Retinal pigment epithelial cell (primary cell): ENCODE data around the gene RPL28.

Experiments
- DNase-seq: peaks from one replicate; pipeline ENCODE4 v3.0.0-alpha.2; 2010; ENCODE audit warnings: low read depth
- H3K4me3 ChIP-seq: 2 replicates; pipeline ENCODE4 v1.5.1; 2011; ENCODE audit warnings: mild to moderate bottlenecking, low read length, control low read depth, moderate library complexity
- TF ChIP-seq, protein P1 (sequence below): conservative IDR thresholded peaks from 2 replicates; pipeline ENCODE4 v1.5.1; 2011; ENCODE audit warnings: low read depth, low read length, control low read depth, inconsistent platforms

RPL28 gene

DNA sequence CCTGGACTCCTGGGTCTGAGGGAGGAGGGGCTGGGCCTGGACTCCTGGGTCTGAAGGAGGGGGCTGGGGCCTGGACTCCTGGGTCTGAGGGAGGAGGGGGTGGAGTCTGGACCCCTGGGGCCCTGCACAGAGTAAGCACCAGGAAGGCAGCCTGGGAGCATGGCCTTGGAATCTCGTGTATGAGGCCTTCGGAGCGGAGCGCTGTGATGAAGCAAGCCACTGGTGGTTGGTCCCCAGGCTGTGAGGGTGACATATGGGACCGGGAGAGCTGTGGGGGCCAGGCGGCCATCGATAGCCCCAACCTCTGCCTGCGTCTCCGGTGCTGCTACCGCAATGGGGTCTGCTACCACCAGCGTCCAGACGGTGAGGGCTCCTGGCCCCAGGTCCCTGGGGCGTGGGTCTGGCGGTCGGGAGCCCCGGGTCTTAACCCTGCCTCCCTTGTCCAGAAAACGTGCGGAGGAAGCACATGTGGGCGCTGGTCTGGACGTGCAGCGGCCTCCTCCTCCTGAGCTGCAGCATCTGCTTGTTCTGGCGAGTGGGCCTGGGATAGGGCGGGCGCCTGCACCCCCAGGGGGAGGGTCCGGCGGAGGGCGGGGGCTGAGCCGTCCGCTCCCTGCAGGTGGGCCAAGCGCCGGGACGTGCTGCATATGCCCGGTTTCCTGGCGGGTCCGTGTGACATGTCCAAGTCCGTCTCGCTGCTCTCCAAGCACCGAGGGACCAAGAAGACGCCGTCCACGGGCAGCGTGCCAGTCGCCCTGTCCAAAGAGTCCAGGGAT is 8.2 kb upstream of the RPL28 start:
- H3K4me3 ChIP-seq, result no peak overlapping the region
- TF ChIP-seq, protein P1, sequence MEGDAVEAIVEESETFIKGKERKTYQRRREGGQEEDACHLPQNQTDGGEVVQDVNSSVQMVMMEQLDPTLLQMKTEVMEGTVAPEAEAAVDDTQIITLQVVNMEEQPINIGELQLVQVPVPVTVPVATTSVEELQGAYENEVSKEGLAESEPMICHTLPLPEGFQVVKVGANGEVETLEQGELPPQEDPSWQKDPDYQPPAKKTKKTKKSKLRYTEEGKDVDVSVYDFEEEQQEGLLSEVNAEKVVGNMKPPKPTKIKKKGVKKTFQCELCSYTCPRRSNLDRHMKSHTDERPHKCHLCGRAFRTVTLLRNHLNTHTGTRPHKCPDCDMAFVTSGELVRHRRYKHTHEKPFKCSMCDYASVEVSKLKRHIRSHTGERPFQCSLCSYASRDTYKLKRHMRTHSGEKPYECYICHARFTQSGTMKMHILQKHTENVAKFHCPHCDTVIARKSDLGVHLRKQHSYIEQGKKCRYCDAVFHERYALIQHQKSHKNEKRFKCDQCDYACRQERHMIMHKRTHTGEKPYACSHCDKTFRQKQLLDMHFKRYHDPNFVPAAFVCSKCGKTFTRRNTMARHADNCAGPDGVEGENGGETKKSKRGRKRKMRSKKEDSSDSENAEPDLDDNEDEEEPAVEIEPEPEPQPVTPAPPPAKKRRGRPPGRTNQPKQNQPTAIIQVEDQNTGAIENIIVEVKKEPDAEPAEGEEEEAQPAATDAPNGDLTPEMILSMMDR, result no peak
- no peak for DNase-seq

DNA sequence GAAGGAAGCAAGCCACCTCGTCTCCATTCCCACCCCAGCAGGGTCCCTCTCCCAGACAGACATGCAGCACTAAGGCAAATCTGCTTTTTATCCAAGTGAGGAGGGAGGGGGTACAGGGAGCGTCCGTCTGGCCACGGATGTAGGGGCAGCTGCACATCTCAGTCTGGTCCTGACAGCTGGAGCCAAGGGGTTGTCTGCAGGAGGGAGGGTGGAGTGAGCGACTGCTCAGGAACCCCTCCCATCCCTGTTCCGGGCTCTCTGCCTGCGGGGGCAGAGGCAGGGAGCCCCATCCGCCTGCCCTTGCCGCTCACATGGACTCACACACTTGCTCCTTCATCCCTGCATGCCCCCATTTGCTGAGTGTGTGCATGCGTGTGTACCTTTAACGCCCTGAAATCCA is 6.6 kb upstream of the RPL28 start:
- TF ChIP-seq, protein P1, result no peak
- DNase-seq, result no peak
- no peak overlapping the region for H3K4me3 ChIP-seq

DNA sequence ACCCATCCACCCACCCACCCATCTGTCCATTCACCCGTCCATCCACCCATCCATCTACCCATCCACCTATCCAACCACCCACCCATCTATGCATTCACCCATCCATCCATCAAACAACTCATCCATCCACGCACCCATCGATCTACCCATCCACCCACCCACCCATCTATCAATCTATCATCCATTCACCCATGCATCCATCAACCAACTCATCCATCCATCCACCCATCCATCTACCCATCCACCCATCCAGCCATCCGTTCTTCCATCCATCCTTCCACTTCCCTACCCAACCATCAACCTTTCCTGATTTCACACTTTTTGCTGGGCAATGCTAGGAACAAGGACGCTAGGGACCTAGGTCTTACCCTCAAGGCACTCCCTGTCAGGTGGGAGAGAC is 3.7 kb upstream of the RPL28 start:
- no peak for DNase-seq
- TF ChIP-seq, protein P1, result no peak
- H3K4me3 ChIP-seq, result no peak overlapping the region

DNA sequence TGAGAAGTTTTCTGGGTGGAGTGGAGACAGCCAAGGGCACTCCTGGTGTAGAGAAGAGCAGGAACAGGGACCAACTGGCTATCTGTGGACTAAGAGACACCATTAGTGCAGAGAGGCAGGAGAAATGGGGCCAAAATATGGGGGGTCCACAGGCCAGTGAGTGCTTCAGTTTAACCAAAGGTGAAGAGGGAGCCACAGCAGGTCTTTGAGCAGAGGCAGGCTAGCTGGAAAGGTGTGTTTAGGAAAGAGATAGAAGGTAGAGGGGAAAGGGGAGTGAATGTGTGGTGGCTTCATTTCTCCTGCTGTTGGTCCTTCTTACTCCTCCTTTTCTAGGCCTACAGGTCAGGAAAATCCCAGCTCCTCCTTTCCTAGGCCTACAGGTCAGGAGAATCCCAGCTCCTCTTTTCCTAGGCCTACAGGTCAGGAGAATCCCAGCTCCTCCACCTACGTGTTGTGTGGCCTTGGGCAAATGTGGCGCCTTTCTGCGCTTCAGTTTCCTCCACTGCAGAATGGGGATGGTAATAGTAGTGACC is 3.1 kb upstream of the RPL28 start:
- TF ChIP-seq, protein P1, result no peak
- H3K4me3 ChIP-seq, result no peak overlapping the region
- no peak for DNase-seq

DNA sequence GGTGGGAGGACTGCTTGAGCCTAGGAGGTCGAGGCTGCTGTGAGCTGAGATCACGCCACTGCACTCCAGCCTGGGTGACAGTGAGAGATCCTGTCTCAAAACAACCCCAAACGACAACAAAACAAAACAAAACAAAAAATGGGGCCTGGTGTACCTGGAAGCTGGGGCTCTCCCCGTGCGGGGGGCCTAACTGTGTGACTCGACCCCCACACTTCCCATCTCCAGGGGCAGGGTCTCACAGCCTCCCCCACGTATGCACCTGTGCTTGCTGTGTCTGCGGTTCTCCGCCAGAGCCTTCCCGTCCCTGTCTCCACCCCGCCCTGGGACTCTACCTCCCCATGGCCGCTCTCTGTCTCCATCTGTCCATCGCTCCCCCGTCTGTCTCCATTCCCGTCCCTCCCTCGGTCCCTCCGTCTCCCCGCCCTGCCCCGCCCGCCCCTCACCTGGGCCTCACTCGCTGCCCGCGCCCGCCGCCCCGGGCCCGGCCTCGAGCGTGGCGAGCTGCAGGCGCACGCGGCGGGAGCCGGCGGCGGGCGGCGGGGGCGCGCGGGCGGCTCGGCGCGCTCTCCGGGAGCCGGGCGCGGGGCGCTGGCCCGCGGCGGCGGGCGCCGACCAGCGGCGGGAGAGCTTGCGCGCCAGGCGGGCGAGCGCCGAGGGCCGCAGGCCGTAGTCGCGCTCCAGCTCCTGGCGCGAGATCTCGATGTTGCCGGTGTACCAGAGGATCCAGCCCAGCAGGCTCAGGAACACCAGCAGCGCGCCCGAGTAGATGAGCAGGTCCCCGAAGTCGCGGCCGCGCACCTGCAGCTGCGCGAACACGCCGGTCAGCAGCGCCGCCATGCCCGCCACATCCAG is 2.2 kb upstream of the RPL28 start:
- TF ChIP-seq, protein P1, result no peak
- H3K4me3 ChIP-seq, result peak overlapping the region; percentile 42
- peak; percentile 30 for DNase-seq

DNA sequence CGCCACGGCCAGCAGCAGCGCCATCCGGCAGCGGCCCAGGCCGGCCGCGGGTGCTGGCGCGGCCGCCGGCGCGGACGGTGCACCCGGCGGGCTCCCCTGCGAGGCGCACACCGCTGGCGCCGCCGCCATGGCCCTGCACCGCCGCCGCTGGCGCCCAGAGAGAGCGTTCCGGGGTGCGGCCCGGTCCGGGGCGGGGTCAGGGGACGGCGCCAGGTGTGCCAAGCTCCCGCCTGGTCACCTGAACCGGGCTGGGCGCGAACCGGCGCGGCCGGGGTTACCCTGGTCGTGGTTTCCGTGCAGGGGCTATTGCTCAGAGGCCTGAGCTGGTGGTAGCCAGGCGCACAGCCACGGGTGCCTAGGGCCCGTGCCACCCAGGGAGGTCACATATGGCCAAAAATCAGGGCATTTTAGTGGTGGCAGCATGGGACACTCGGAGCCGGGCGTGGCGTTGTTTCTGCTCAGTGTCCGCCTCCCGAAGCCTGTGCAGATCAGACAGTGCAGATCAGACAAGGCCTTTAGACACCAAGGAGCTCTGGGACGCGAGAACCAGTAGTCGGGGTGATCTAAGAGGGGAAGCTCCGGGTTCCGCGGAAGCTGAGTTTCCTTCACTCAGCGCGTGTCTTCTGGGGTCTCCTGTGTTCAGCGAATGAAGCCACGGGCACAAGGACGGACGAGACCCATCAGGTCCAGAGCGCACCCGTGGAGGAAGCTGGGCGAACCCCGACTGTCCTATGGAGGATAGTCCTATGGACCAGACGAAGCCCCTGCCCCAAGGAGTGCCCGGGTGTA is 1.4 kb upstream of the RPL28 start, which contains the start of gene TMEM238:
TMEM238 (minus strand) TSS at position 162 of the 789 bp plus-strand sequence; CDS start at position 129, 33 bp downstream.
- TF ChIP-seq, protein P1, result no peak
- H3K4me3 ChIP-seq, result peak within 1 kb of the TSS; percentile 100
- no peak for DNase-seq
